K562 (cell line): ENCODE data around the gene KIF3B. TPM values are rescaled to one million over a fixed set of nuclear protein-coding genes. Genes with fewer than 3 reads are reported as not detected.
A peak's percentile ranks its signal among the peaks of the same experiment; 100 is the strongest.

ENCODE experiments used
- BRD4 ChIP-seq: fragments of 200-600 bp; sonication (generic); IDR thresholded peaks from 2 replicates; pipeline ENCODE4 v1.6.1; 2017; ENCODE audit warnings: inconsistent platforms
- DPF2 ChIP-seq: fragments of 450-650 bp; IDR thresholded peaks from 2 replicates; pipeline ENCODE4 v1.6.1; 2016
- FOXM1 ChIP-seq, 2 experiments: fragments of 450-650 bp in 1 of 2; sonication (generic) in 1 of 2; formaldehyde crosslinking in 1 of 2; IDR thresholded peaks; 2 replicates each; pipeline versions ENCODE4 v1.6.1 to v1.9.0; 2017 to 2022; ENCODE audit warnings: low read depth in 2 of 2, mild to moderate bottlenecking in 2 of 2, missing genetic modification reagents in 1 of 2, moderate library complexity in 1 of 2
- HNRNPUL1 ChIP-seq: fragments of 200-400 bp; formaldehyde crosslinking; IDR thresholded peaks from 2 replicates; pipeline ENCODE4 v1.6.1; 2017; ENCODE audit warnings: low read length
- KAT8 ChIP-seq: fragments of 450-650 bp; IDR thresholded peaks from 2 replicates; pipeline ENCODE4 v1.6.1; 2016; ENCODE audit warnings: low read depth, mild to moderate bottlenecking
- NFIC ChIP-seq: fragments of 450-650 bp; IDR thresholded peaks from 2 replicates; pipeline ENCODE4 v1.6.1; 2017; ENCODE audit warnings: mild to moderate bottlenecking, inconsistent platforms
- SMAD4 ChIP-seq: fragments of 250-450 bp; sonication (Bioruptor Pico); conservative IDR thresholded peaks from 2 replicates; pipeline ENCODE4 v1.8.0; 2021; ENCODE audit warnings: inconsistent platforms, mild to moderate bottlenecking, moderate library complexity
- TAF1 ChIP-seq: IDR thresholded peaks from 2 replicates; pipeline ENCODE4 v1.6.1; 2011; ENCODE audit warnings: mild to moderate bottlenecking, low read length, moderate library complexity; ENCODE audit not compliant: insufficient read depth, control insufficient read depth, severe bottlenecking; ENCODE audit errors: extremely low read depth
- polyA plus RNA-seq, 8 experiments: library from polyadenylated mRNA; depleted of rRNA in 4 of 8; stranded (reverse) in 5 of 8; unstranded in 3 of 8; fragments of >200 nt; fragmentation: Nextera tagmentation in 2 of 8; fragmentation: Illumina TruSeq in 1 of 8; extraction: Ambion mirVana in 2 of 8; extraction: Trizol in 1 of 8; gene quantifications; 2 replicates each; pipeline versions ENCODE4 v1.2.1 to v1.2.3, GENCODE V29; 2011 to 2014; ENCODE audit warnings: inconsistent platforms in 1 of 8, missing spikeins in 1 of 8
- total RNA-seq, 7 experiments: library from RNA; depleted of rRNA in 6 of 7; stranded (reverse); fragments of >200 nt in 6 of 7; fragmentation: Illumina TruSeq in 2 of 7; extraction: Trizol in 2 of 7; gene quantifications; 2 replicates each; pipeline versions ENCODE4 v1.2.1 to v1.2.3, GENCODE V29; 2011 to 2021; ENCODE audit warnings: low replicate concordance in 1 of 7
- TF ChIP-seq, protein P1 (sequence below): fragments of 450-650 bp; IDR thresholded peaks from 2 replicates; pipeline ENCODE4 v1.6.1; 2018; ENCODE audit not compliant: partially characterized antibody
- TF ChIP-seq, protein P2 (sequence below): fragments of 450-650 bp; formaldehyde crosslinking; conservative IDR thresholded peaks from 2 replicates; pipeline ENCODE4 v1.4.0; 2022; ENCODE audit warnings: mild to moderate bottlenecking, missing genetic modification characterization
- TF ChIP-seq, protein P3 (sequence below): IDR thresholded peaks from 2 replicates; pipeline ENCODE4 v1.6.1; 2014; ENCODE audit warnings: antibody characterized with exemption
- TF ChIP-seq, protein P4 (sequence below): fragments of 200-800 bp; sonication (Bioruptor generic); IDR thresholded peaks from 2 replicates; pipeline ENCODE4 v1.6.1; 2017; ENCODE audit warnings: missing genetic modification characterization, missing compliant biosample characterization
- TF ChIP-seq, protein P5 (sequence below), 3 experiments: fragments of 200-800 bp in 1 of 3; sonication (Bioruptor generic) in 1 of 3; sonication (generic) in 1 of 3; formaldehyde crosslinking in 1 of 3; IDR thresholded peaks; 2 replicates each; pipeline versions ENCODE4 v1.6.1 to v1.8.0; 2016 to 2022; ENCODE audit warnings: mild to moderate bottlenecking in 2 of 3, missing compliant biosample characterization in 2 of 3, missing genetic modification characterization in 2 of 3, missing genetic modification reagents in 1 of 3
- TF ChIP-seq, protein P6 (sequence below): sonication (generic); formaldehyde crosslinking; IDR thresholded peaks from 2 replicates; pipeline ENCODE4 v1.8.0; 2022; ENCODE audit warnings: missing genetic modification reagents, mild to moderate bottlenecking, moderate library complexity, borderline replicate concordance

Gene KIF3B
- total and polyA plus RNA-seq, 9 of the 15 experiments (the other 6 are each of a cell fraction or from before 2014, with no cell fraction given) = 2.9 to 12.3 (median 8.6) TPM

DNA sequence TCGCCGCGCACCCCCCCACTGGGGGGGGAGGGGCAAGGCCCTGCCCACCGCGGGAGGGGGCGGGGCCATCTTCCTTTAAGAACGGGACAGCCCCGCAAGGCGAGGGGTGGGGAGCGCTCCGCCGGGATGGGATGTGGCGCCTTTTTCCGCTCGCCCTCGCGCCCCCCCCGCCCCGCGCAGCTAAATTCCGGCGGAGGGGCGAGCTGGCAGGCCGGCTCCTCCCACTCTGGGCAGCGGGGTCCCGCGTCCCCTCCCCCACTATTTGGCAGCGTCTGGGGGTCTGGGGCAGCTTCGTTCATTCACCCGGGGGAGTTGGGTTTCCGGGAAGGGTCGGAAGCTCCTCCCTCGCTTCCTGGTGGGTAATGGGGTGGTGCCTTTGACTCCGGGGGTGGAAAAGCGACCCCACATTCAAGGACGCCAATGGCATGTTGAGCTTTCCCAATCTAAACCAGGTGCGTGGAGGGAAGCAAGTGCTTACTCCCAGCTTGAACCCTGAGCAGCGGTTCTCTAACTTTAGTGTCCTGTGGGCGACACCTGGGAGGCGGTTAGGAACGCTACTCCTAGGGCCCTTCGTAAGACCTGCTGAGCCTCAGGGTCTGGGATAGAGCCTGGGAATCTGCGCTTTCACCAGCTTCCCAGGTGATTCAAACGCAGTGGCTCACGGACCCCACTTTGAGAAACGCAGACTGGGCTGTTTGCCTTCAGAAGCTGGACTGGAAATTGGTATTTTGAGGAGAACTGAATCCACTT is 81.6 kb downstream of the KIF3B start (continued):
- TF ChIP-seq, protein P1, sequence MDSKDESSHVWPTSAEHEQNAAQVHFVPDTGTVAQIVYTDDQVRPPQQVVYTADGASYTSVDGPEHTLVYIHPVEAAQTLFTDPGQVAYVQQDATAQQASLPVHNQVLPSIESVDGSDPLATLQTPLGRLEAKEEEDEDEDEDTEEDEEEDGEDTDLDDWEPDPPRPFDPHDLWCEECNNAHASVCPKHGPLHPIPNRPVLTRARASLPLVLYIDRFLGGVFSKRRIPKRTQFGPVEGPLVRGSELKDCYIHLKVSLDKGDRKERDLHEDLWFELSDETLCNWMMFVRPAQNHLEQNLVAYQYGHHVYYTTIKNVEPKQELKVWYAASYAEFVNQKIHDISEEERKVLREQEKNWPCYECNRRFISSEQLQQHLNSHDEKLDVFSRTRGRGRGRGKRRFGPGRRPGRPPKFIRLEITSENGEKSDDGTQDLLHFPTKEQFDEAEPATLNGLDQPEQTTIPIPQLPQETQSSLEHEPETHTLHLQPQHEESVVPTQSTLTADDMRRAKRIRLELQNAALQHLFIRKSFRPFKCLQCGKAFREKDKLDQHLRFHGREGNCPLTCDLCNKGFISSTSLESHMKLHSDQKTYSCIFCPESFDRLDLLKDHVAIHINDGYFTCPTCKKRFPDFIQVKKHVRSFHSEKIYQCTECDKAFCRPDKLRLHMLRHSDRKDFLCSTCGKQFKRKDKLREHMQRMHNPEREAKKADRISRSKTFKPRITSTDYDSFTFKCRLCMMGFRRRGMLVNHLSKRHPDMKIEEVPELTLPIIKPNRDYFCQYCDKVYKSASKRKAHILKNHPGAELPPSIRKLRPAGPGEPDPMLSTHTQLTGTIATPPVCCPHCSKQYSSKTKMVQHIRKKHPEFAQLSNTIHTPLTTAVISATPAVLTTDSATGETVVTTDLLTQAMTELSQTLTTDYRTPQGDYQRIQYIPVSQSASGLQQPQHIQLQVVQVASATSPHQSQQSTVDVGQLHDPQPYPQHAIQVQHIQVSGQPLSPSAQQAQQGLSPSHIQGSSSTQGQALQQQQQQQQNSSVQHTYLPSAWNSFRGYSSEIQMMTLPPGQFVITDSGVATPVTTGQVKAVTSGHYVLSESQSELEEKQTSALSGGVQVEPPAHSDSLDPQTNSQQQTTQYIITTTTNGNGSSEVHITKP = peak; percentile 61
- TF ChIP-seq KAT8 (no peak), FOXM1 (IDR thresholded peaks at IDR 0.05; ENCODE audit: low read depth) (no peak), FOXM1 (CRISPR knock-in tag; IDR thresholded peaks at IDR 0.05; ENCODE audit: low read depth) (0 out of 2 replicates have a peak, but pooled peaks have one; percentile 79), SMAD4 (CRISPR knock-in tag) (0 out of 2 replicates have a peak, but pooled peaks have one; percentile 18), TAF1 (peak; percentile 32), BRD4 (0 out of 2 replicates have a peak, but pooled peaks have one; percentile 10), HNRNPUL1 (no peak), DPF2 (peak; percentile 34; the same call in 1 of the 2 replicates), NFIC (0 out of 2 replicates have a peak, but pooled peaks have one; percentile 13)
- TF ChIP-seq, protein P2, sequence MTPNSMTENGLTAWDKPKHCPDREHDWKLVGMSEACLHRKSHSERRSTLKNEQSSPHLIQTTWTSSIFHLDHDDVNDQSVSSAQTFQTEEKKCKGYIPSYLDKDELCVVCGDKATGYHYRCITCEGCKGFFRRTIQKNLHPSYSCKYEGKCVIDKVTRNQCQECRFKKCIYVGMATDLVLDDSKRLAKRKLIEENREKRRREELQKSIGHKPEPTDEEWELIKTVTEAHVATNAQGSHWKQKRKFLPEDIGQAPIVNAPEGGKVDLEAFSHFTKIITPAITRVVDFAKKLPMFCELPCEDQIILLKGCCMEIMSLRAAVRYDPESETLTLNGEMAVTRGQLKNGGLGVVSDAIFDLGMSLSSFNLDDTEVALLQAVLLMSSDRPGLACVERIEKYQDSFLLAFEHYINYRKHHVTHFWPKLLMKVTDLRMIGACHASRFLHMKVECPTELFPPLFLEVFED (CRISPR knock-in tag) = no peak
- TF ChIP-seq, protein P3, sequence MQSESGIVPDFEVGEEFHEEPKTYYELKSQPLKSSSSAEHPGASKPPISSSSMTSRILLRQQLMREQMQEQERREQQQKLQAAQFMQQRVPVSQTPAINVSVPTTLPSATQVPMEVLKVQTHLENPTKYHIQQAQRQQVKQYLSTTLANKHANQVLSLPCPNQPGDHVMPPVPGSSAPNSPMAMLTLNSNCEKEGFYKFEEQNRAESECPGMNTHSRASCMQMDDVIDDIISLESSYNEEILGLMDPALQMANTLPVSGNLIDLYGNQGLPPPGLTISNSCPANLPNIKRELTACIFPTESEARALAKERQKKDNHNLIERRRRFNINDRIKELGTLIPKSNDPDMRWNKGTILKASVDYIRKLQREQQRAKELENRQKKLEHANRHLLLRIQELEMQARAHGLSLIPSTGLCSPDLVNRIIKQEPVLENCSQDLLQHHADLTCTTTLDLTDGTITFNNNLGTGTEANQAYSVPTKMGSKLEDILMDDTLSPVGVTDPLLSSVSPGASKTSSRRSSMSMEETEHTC = no peak
- TF ChIP-seq, protein P4, sequence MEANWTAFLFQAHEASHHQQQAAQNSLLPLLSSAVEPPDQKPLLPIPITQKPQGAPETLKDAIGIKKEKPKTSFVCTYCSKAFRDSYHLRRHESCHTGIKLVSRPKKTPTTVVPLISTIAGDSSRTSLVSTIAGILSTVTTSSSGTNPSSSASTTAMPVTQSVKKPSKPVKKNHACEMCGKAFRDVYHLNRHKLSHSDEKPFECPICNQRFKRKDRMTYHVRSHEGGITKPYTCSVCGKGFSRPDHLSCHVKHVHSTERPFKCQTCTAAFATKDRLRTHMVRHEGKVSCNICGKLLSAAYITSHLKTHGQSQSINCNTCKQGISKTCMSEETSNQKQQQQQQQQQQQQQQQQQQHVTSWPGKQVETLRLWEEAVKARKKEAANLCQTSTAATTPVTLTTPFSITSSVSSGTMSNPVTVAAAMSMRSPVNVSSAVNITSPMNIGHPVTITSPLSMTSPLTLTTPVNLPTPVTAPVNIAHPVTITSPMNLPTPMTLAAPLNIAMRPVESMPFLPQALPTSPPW (CRISPR knock-in tag) = peak; percentile 60
- TF ChIP-seq, protein P5, sequence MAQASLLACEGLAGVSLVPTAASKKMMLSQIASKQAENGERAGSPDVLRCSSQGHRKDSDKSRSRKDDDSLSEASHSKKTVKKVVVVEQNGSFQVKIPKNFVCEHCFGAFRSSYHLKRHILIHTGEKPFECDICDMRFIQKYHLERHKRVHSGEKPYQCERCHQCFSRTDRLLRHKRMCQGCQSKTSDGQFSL (CRISPR knock-in tag; IDR thresholded peaks at IDR 0.05) = peak; percentile 96
- TF ChIP-seq, protein P5 (tag; IDR thresholded peaks at IDR 0.05) = peak in 1 of 2 experiments; percentile 5; a peak in 1 of 4 replicates
- TF ChIP-seq, protein P6, sequence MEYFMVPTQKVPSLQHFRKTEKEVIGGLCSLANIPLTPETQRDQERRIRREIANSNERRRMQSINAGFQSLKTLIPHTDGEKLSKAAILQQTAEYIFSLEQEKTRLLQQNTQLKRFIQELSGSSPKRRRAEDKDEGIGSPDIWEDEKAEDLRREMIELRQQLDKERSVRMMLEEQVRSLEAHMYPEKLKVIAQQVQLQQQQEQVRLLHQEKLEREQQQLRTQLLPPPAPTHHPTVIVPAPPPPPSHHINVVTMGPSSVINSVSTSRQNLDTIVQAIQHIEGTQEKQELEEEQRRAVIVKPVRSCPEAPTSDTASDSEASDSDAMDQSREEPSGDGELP = peak; percentile 64; the same call in 1 of the 2 replicates
